Medulla oblongata (tissue), 1 donor: ENCODE data around the gene DOCK10.

Experiments used
- DNase-seq: peaks from one replicate; pipeline ENCODE4 v3.0.0-alpha.2; 2015; ENCODE audit errors: extremely low spot score

Gene DOCK10

GRCh38 chr2:224722250-224722649 is 320.0 kb downstream of the DOCK10 start:
- DNase-seq: no peak

- no peak for DNase-seq
Observed at GRCh38 chr2:224716921-224717320, 325.3 kb downstream of the DOCK10 start.

GRCh38 chr2:224716201-224716600 is 326.1 kb downstream of the DOCK10 start, which contains the start of gene CCDC195:
Gene CCDC195 (minus strand): TSS chr2:224716365. CDS start chr2:224716365, 0 bp downstream.
- no peak for DNase-seq
